HG03558 (cell line): ENCODE data around the gene PCED1B.
"Not testable (repeated sequence)": the region's sequence is repeated elsewhere in the genome, so short reads cannot be mapped to it uniquely, and the experiment has no call there.

Experiments
- ATAC-seq: cut with Tn5 transposase; IDR thresholded peaks from one replicate; pipeline ENCODE4 v1.9.1; 2021; ENCODE audit warnings: moderate number of reproducible peaks; ENCODE audit not compliant: unreplicated experiment; ENCODE audit errors: extremely low read depth

PCED1B gene

DNA sequence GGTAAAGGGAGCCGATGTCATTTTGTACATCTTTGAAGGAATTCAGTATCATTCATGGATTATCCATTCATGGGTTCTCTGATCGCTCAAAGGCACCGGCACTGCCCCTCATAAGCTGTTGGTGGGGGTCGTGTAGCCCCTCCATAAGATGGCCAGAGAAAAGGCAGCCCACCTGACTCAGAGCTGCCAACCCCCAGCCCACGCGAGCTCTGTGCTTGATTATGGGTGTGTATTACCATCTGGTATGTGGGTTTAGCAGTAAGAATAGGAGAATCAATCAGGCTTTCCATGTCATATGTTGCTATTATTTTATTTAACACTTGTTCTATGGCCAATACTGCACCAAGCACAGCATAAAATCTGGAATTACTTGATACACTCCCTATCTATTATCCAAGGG, 32.4 kb downstream of the PCED1B start:
- no peak for ATAC-seq

DNA sequence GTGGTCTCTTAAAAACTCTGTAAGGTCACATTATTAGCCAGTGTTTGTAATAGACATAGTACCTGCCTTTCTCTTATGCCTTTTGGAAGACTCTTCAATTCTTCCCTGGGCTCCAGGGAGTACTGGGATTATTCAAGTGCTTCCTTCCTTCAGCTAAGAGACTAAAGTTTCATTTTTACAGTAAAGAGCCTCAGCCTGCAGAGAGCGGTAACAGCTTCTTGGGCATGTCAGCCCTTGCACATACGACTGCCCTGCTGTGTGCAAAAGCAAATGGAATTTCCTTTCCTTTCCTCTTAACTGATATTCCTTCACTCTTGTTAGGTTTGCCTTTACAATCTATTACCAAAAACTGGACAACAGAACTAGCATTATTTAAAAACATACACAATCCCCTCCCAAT, 33.3 kb downstream of the PCED1B start:
- ATAC-seq: no peak

DNA sequence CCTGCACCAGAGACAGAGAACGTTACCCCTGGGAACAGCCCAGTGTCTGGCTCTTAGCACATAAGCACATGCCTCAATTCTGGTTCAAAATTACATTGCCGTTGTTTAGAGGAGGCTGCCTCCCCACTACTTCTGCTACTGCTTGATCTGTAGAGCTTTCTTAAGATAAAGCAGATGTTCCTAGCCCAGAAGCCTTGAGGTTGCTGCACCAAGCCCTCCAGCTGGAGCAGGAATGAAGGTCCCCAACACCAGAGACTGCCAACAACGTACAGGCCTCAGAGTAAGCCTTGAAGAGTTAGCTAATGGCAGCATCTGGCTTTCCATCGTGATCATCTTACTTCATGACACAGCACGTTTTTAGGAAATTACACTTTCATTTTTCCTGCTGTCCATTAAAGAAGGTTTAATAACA, 35.1 kb downstream of the PCED1B start:
- no peak for ATAC-seq

DNA sequence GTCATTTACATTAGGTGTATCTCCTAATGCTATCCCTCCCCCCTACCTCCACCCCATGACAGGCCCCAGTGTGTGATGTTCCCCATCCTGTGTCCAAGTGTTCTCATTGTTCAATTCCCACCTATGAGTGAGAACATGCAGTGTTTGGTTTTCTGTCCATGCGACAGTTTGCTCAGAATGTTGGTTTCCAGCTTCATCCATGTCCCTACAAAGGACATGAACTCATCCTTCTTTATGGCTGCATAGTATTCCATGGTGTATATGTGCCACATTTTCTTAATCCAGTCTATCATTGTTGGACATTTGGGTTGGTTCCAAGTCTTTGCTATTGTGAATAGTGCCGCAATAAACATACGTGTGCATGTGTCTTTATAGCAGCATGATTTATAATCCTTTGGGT, 37.9 kb downstream of the PCED1B start:
- not testable (repeated sequence) for ATAC-seq

DNA sequence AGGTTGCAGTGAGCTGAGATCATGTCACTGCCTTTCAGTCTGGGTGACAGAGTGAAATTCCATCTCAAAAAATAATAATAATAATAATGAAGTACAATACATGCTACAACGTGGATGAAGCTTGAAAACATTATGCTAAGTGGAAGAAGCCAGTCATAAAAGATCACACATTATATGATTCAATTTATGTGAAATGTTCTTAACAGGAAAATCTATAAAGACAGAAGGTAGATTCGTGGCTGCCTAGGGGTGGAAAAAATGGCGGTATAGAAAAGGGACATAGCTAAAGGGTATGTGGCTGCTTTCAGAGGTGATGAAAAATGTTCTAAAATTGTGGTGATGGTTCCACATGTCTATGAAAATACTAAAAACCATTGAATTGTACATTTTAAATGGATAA, 41.3 kb downstream of the PCED1B start:
- ATAC-seq: no peak

DNA sequence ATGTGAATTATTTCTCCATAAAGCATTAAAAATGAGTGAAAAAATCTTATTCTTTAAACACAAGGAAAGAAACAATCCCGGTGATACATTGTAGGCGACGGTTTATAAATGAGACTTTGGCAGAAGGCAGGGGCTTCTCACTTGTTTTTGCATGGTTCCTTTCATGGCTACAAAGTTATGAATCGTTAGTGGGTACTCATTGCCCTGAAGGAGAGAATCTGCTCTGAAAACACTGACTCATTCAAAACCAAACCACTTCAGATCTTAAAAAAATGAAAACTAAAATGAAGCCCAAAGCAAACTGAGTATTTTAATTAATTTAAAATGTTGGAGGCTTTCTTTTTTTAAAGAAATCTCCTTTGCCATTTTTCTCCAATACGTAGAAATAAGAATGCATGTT, 41.7 kb downstream of the PCED1B start:
- ATAC-seq: no peak

DNA sequence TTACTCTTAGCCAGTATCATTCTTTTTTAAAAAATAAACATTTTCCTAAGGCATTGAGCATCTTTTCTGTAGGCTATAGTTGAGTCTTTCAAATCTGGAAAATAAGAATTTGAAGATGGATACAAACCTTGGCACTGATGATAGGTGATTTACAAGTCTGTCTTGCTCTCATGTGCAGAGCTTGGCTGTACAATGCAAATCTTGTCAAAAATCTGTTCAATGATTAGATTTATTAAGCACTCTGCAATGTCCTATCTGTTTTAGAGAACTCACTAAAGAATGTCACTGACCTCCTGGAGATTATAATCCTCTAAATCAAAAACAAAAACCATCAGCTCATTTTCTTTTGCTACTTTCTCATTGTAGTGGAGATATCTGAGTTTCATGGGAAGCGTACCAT, 43.2 kb downstream of the PCED1B start:
- ATAC-seq: no peak

DNA sequence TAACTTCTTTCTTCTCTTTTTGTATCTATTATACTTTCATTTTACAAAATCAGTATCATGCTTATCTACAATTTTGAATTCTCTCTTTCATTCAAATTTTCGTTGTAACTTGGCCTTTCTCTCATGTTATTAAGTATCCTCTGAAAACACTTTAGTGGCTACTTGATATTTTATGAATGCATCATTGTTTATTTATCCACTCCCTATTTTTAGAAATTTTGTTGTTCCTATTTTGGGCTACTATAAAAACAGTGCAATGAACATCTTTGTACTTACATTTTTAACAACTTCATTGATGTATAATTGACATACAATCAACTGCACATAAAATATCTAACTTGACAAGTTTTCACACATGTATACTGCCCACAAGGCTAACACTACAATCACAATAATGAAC, 44.3 kb downstream of the PCED1B start:
- no peak for ATAC-seq

DNA sequence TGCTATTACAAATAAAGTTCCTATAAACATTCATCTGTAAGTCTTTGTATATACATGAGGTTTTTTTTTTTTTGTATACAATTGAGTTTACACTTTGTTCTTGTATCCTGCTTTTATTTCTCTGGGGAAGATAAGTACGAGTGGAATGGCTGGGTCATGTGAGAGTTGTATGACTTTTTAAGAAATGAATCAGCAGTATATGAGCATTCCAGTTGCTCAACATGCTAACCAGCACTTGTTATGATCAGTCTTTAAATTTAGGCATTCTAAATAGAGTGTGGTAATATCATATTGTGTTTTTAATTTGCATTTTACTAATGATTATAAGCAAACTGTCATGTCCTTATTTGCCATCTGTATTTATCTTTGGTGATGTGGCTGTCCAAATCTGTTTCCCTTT, 45.0 kb downstream of the PCED1B start:
- ATAC-seq: no peak

DNA sequence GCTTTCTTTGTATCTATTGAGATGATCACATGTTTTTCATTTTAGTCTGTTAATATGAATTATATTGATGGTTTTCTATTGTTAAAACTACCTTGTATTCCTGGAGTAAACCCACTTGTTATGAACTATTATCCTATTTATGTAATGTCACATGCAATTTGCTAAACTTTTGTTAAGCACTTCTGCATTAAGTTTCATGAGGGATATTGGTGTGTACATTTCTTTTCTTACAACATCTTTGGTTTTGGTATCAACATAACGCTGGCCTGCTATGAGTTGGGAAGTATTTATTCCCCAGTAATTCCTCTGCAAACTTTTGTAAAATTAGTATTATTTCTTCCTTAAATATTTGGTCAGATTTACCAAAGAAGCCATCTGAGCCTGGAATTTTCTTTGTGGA, 46.8 kb downstream of the PCED1B start:
- no peak for ATAC-seq

DNA sequence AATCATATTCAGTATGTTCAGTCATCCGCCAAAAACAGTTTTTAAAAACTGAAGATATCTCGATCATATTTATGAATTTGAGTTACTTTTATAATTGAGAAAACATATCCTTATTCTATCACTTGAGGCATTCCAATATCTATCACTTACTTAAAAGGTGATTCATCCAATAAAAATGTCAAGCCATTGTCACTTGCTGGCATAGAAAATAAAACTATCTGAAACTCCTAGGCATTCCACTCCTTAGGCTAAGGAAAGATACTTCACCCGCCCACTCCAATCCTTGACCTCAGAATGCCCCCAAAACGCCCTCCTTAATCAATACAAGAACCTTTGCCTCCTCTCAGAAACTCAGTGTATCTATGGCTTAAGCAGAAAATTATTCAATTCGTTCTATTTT, 51.6 kb downstream of the PCED1B start:
- no peak for ATAC-seq

DNA sequence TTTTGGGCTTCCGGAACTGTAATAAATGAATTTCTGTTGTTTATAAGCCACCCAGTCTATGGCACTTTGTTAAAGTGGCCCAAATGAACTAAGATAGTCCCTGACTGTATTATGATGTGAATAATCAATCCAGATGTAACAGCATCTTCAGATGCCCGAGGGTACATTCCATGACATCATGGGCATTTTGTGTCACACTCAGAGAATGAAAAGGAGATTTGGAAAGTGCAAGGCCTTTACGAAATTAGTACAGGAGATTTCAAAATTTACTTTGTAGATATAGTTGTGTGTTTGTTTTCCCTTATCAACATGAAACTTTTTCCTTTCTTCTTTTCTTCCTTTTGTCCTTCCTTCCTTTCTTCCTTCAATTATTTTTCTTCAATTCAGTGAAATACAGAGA, 54.6 kb downstream of the PCED1B start:
- no peak for ATAC-seq

DNA sequence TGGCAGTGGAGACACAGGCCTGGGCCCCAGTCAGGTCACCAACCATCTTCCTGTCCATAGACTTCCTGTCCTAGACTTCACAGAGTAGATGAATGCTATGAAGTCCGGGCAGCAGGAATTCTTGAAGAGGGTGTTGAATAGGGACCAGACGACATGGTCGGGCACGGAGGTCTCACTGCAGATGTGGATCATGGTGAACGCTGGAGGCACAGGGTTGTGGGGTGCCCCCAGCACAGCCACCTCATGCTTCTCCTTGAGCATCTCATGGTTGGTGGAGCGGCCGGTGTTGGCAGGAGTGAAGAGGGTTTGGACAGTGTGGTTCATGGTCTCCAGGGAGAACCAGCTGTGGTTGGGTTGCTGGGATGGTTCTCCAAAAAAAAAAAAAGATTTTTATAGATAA, 56.2 kb downstream of the PCED1B start:
- no peak for ATAC-seq

DNA sequence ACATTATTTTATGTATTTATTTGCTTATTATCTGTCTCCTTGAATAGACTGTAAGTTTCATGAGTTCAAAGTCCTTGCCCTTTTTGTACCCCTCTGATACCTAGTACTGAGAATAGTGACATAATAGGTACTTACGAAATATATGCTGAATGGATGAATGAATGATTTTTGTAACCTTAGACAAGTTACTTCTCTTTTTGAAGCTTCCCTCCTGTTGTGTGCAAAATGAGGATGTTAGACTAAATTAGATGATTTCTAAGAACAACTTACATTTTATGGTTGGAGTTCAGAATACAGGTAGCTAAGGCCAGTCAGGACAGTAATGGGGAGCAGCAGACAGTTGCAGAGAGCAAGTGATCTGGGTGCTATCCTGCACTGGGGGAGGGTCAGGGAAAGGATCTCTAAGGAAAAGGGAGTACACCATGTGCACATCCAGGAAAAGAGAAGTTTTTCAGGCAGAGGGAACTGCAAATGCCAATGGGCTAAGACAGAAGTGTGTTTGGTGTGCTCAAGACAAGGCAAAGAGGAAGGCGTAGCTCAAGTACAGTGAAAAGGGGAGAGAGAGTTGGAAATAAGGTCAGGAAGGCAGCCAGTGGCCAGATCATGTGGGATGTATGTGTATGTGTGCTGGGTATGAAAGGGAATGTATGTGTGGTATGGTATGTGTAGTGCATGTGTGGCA, 59.7 kb downstream of the PCED1B start:
- no peak for ATAC-seq

DNA sequence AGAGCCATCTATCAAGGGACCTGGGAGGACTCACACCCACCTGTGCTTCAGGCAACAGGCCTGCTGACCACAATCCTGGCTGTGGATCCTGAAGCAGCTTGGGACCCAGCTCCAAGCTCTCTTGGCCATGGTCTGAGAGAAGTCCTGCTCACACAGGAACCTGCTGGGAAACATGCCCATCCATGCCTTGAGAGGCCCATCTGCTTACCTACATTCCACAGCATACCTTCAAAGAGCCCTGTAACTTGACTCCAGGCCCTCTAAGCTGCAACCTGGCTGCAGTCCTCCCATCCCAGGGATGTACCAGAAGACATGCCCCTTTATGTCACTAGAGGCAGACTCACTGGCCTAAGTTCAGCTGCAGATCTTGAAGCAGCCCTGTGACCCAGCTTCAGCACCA, 62.0 kb downstream of the PCED1B start:
- no peak for ATAC-seq

DNA sequence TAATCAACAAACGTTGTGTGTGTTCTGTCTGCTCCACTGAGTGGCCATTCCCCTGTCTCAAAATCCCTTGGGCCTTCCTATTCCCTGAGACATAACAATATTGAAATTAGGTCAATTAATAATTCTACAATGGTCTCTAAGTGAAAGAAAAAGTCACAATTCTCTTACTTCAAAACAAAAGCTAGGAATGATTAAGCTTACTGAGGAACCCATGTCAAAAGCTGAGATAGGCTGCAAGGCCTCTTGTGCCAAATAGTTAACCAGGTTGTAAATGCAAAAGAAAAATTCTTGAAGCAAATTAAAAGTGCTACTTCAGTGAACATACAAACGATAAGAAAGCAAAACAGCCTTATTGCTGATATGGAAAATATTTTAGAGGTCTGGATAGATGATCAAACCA, 65.3 kb downstream of the PCED1B start:
- no peak for ATAC-seq

DNA sequence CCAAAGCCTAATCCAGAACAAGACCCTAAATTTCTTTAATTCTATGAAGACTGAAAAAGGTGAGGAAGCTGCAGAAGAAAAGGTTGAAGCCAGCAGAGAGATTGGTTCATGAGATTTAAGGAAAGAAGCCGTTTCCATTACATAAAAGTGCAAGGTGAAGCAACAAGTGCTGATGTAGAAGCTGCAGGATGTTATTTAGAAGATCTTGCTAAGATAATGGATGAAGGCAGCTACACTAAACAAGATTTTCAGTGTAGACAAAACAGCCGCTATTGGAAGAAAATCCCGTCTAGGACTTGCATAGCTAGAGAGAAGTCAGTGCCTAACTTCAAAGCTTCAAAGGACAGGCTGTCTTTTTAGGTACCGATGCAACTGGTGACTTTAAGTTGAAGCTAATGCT, 65.8 kb downstream of the PCED1B start:
- no peak for ATAC-seq

DNA sequence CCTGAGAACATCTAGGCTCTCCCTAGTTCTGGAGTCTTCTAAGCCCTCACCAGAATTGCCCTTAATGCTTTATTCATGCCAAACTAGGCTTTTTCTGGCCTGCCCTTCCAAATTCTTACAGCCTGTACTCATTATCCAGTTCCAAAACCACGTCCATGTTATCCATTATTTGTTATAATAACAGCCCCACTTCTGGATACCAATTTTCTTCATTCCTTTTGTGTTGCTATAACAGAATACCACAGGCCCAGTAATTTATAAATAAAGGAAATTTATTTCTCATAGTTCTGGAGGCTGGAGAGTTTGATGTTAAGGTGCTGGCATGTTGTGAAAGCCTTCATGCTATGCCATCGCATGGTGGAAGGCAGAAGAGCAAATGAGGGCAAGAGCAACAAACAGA, 68.3 kb downstream of the PCED1B start:
- ATAC-seq: no peak

DNA sequence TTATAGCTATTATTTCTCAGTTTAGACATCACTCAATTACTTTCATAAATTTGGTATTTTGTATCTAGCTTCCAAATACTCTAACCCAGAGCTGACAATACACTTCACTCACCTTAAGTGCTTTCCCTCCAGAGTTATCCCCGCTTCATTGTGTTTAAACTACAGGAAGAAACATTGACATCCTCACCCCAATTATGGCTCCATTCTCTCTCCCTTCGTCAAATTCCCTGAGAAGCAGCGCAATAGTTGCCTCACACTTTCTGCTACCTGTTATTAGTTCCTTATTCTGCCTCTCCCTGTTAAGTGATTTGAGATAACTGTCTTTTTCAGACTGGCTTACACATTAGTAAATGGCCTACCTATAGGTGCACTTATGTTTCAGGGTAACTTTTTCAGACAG, 69.7 kb downstream of the PCED1B start:
- no peak for ATAC-seq

DNA sequence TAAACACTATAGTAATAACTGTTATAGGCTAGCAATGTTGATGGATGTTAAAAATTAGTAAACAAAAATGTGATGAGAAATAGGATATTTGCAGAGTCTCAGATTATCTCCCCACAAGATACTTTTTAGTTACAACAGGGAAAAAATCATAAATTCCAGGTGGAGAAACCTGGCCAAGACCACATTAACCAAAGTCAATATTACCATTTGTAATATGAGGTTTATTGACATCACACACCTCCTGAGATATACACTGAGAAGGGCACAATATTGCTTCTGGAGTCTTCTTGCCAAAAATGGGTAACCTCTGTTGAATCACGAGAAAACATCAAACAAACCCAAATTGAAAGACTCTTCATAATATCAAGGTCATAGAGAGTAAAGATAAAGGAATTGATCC, 72.7 kb downstream of the PCED1B start:
- no peak for ATAC-seq

DNA sequence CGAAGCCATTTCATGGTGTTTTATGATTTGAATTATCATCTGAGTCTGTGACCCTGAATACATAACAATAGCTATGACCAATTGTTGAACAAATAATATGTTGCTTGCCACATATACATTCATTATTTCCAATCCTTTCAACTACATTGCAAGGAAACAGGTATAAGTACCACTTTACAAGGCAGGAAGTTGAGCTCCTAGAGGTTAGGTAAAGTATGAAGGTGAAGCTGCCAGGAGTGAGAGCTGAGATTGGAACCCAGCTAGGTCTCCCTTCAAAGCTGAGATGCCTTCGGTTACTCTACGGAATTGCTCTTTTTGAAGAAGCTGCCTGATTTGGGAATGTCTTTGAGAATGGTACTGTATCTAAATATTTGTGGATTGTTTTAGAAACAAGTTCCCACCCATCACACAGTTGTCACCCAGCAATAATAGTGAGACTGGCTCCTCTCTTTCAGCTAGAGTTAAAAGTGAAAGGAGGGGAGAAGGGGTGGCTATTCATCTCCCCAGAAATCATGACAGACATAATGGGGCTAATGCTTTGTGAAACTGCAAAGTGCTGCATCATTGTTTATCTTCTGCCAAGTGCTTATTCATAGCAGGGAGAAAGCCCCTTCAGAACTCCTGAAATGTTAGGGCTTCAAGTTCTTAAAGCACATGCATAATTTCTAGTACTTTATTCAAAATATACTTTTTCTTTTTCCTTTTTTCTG, 76.2 kb downstream of the PCED1B start:
- no peak for ATAC-seq

DNA sequence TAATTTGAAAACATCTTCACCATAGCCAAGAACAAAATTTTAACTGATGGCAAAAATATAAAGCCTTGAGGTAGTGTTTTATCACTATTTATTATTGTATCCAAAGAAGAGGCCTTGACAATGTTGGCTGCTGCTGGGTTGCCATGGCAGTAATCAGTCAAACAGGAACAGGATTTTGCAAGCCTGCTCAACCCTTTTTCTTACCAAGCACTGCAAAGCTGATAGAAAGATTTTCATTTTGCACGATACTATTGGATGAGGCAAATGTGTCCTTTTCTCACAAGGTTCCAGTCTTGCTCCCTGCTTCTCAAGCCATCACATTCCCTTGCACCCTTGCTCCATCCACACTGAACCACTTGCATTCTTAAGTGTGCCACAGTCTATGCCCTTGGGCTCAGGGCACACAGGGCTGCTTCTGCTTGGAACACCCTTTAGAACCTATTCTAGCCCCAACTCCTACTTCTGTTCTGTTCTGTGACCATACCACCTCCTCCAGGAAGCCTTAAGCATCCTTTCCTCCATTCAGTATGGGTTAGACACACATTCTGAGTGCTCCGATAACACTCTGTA, 76.8 kb downstream of the PCED1B start:
- no peak for ATAC-seq
